GM18519 (cell line): ENCODE measurements around the gene CASP6.
A peak's percentile ranks its signal among the peaks of the same experiment; 100 is the strongest.

Experiments
- ATAC-seq: cut with Tn5 transposase; IDR thresholded peaks from one replicate; pipeline ENCODE4 v1.9.1; 2021; ENCODE audit warnings: mild to moderate bottlenecking, moderate library complexity; ENCODE audit not compliant: unreplicated experiment, low FRiP score

CASP6 gene

DNA sequence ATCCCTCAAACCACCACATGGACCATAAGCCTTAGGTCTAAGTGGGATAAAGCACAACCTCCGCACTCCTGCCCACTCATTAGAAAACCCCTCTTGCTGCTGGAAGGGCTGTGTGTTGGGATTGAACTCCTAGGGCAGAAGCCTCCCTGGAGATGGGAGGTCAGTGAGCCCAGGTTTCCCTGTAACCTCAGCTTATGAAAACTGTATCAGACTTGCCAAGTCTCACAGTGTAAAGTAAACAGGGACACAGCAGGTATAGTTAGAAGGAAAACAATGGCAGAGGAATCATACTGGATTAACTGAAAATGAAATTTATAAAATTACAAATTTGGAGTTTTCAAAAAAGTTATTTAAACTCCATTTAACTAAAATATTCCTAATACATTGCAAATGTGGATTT is 29.9 kb downstream of the CASP6 start:
- ATAC-seq: no peak

GRCh38 chr4:109672169-109672930 is 30.9 kb downstream of the CASP6 start:
- no peak for ATAC-seq

DNA sequence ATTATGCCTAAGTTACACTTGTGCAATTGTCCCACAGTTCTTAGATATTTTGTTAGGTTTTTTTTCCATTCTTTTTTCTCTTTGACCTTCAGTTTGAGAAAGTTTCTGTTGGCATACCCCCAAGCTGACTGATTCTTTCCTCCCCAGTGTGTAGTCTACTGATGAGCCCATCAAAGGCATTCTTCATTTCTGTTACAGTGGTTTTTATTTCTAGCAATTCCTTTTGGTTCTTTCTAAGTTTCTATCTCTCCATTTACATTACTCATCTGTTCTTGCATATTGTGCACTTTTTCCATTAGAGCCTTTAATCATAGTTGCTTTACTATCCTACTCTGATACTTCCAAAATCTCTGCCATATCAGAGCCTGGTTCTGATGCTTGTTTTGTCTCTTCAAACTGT is 31.9 kb downstream of the CASP6 start:
- no peak for ATAC-seq

- no peak for ATAC-seq
Measured at GRCh38 chr4:109665783-109666485, 37.3 kb downstream of the CASP6 start.

DNA sequence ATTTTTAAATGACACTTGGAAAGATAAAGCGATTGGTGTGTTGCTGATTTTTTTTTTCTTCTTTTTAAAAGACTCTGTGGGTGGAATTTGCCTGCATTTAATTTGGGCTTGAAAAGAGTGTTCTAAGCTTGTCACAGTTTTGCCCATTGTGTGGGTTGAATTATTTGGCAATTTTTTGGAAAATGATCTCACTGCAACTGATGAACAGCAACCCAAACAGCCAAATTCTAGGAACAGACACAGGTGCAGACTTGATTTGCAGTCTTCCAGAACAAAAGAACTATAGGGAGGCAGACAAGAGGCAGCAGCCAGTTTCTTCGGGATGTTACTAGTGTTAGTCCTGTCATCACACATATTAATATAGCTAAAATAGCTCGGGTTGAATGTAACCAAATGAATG is 40.5 kb downstream of the CASP6 start:
- ATAC-seq: no peak

DNA sequence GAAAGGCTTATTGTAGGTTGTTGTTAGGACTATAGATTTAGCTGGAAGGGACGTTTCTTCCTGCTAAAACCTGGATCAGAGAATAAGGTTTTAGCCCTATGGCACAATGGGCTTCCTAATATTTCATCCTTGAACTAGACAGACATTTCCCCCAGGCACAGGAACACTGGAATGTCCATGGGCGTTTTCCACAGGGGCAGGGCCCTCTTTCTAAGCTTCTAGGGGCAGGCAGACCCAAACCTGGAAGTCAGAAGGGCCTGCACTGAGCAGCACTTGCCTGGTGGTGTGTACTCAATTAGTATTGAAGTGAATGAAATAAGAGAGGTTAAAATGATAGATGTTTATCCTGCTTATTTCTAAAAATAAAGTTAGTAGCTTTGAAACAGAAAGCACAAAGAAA is 41.1 kb downstream of the CASP6 start:
- no peak for ATAC-seq

GRCh38 chr4:109658871-109659410 is 44.3 kb downstream of the CASP6 start:
- no peak for ATAC-seq

GRCh38 chr4:109657854-109658418 is 45.3 kb downstream of the CASP6 start:
- no peak for ATAC-seq

DNA sequence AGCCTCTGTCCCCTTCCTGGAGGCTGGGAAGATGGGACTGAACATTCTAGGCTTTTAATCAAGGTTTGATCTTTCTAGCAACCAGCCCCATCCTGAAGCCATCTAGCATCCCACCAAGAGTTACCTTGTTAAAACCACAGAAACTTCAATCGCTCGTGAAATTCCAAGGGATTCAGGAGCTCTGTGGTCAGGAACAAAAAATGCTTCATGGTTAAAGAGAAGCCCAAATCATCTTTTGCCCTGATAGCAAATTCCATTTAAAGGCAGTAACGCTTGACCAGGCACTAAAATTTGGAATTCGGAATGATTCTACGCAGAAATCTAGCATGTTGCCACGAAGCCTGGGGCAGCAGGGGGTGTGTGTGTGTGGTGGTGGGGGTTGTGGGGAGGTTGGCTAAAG is 47.8 kb downstream of the CASP6 start:
- no peak for ATAC-seq

GRCh38 chr4:109649872-109650271 is 53.4 kb downstream of the CASP6 start:
- peak; percentile 84 for ATAC-seq

DNA sequence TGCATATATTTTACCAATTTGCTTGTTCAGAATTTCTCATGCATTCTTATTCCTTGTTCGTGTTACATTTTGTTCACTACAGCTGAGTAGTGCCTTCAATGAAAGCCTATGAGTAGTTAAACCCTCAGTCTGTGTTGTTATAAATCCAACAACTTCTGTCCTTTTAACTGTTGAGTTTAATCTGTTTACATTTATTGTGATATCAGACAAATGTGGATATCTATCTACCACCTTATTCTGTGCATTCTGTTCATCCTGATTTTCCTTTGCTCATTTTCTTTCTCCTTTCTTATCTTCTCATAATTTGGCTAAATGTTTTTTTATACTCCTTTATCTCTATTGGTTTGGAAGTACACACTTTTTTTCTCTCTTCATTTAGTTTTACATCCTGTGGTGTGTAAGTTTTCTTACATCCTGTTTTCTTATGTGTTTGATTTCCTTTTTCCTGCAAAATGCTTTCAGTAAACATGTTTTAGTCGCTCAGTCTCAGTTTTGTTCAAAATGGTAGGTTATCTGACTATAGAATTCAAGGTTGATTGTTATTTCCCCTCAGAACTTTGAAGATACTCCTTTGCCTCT is 54.2 kb downstream of the CASP6 start:
- no peak for ATAC-seq

DNA sequence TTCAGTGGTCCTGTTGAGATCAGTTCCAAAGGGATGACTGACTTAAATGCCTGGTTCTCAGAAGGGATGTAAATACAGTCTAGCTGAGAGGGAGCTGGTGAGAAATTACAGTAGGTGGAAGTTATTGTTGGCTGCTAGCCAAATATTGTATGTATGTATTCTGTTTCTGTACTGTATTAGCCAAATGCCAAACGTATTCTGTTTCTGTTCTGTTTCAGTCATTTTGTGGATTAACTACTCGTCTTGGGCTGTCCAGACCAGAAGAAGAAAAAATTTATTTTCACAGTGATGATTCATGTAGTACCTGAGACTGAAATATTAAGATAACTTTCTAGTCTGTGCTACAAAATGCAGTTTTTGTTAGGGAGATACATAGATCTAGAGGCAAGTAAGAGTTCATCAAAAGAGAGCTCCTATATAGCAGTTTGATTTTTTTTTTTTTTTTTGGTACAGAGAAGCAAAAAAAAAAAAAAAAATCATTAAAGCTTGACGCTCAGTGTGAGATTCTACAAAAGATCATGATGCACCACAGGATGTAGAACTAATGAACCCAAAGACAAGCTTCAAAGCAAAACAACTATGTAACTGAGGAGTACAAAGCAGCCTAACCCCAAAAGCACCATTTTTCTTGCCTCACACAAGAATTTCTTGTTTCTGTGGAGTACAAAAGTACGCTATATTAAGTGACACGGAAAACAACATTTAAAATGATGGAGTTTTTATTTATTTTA is 54.8 kb downstream of the CASP6 start:
- peak; percentile 62 for ATAC-seq

- no peak for ATAC-seq
Measured at GRCh38 chr4:109645874-109646710, 57.2 kb downstream of the CASP6 start.

GRCh38 chr4:109640644-109641043 is 62.6 kb downstream of the CASP6 start:
- no peak for ATAC-seq
